ENCODE data around the gene ZDHHC7. TPM values are rescaled to one million over a fixed set of nuclear protein-coding genes. Genes with fewer than 3 reads are reported as not detected.

ZDHHC7 gene
- total RNA-seq, 1 experiment from 2014 or later, result 39.1 TPM

- H2BK5ac ChIP-seq (ENCODE audit: insufficient read length, low read length), result no peak overlapping the region
- DNase-seq, result no peak
- H3K9ac ChIP-seq (ENCODE audit: extremely low read depth, insufficient read length, low read length), result no peak overlapping the region
- no peaks in the 10 kb centered on the region for H3K9me3 ChIP-seq (ENCODE audit: control insufficient read depth, low read depth, low read length)
- no peak overlapping the region for H2AFZ ChIP-seq (ENCODE audit: low read length)
- no peak overlapping the region for H4K8ac ChIP-seq (replicated peaks; ENCODE audit: insufficient read length, low read depth, low read length)
- H4K91ac ChIP-seq (ENCODE audit: insufficient read length, low read depth, low read length), result no peak overlapping the region
- no peak overlapping the region for H2BK120ac ChIP-seq (ENCODE audit: low read depth, low read length, poor library complexity, severe bottlenecking)
- no peak overlapping the region for H3K27ac ChIP-seq (ENCODE audit: insufficient read length, low read depth, low read length)
- H3K27ac Mint-ChIP-seq, result no peak overlapping the region; a peak in 1 of 7 replicates
- no peak overlapping the region for H3K56ac ChIP-seq (ENCODE audit: insufficient read length, low read depth, low read length)
- no peaks in the 10 kb centered on the region for H3K79me1 ChIP-seq (ENCODE audit: insufficient read depth, low read depth, low read length, poor library complexity, severe bottlenecking)
- H3K4ac ChIP-seq (ENCODE audit: low read depth, low read length), result no peak overlapping the region
- no peak overlapping the region for H3K18ac ChIP-seq (ENCODE audit: insufficient read length, low read depth, low read length)
- no peak overlapping the region for H3T11ph ChIP-seq (ENCODE audit: low read length)
- no peak overlapping the region for H2BK12ac ChIP-seq (ENCODE audit: insufficient read length, low read depth, low read length)
- no peaks in the 10 kb centered on the region; the same call in 1 of the 2 replicates for H3K27me3 ChIP-seq (ENCODE audit: insufficient read depth, low read length)
- H3K14ac ChIP-seq (ENCODE audit: insufficient read depth, low read length), result no peak overlapping the region
- H3K23ac ChIP-seq (ENCODE audit: insufficient read length, low read depth, low read length), result no peak overlapping the region
- peaks cover 0 to 3% of the 10 kb centered on the region in 2 experiments; a peak in 1 of 4 replicates for H3K4me1 Mint-ChIP-seq
- no peaks in the 10 kb centered on the region for H3K23me2 ChIP-seq (ENCODE audit: insufficient read length, low read depth, low read length, poor library complexity, severe bottlenecking)
- no peaks in the 10 kb centered on the region for H4K20me1 ChIP-seq (ENCODE audit: control insufficient read depth, insufficient read depth, insufficient read length)
- no peak overlapping the region for H3K4me2 ChIP-seq (ENCODE audit: insufficient read depth, insufficient read length, low read length)
- H3K36me3 Mint-ChIP-seq (ENCODE audit: insufficient read depth in 1 of 3, low read depth in 3 of 3), result no peaks in the 10 kb centered on the region
- no peaks in the 10 kb centered on the region for H3K79me2 ChIP-seq (ENCODE audit: insufficient read depth, low read length)
- no peaks in the 10 kb centered on the region for H3K9me3 Mint-ChIP-seq
- WGBS (ENCODE audit: extremely low coverage, insufficient read length, low lambda C conversion rate), result no CpG with 5 or more reads among the region's 19 CpGs
- no peaks in the 10 kb centered on the region for H3K4me1 ChIP-seq (ENCODE audit: insufficient read depth, low read length)
- H2BK20ac ChIP-seq (ENCODE audit: low read depth, low read length, poor library complexity, severe bottlenecking), result no peak overlapping the region
- no peak overlapping the region for H2AK5ac ChIP-seq (ENCODE audit: insufficient read length, low read length)
- H2BK15ac ChIP-seq (ENCODE audit: low read depth, low read length), result no peak overlapping the region
- H3K4me3 Mint-ChIP-seq, result no peak overlapping the region
- no peak for TF ChIP-seq CTCF (conservative IDR thresholded peaks at IDR 0.05)
- H3K27me3 Mint-ChIP-seq (ENCODE audit: low read depth), result peaks cover 37% of the 10 kb centered on the region
- H4K5ac ChIP-seq (ENCODE audit: insufficient read length, low read depth, low read length), result no peak overlapping the region
These were observed 7.3 kb upstream of the ZDHHC7 start for GRCh38 chr16:85018529-85019236.

Measured in H9 (cell line).